Gastroesophageal sphincter (tissue), 3 donors: ENCODE results near the gene PCSK5.

Experiments used
- CTCF ChIP-seq, 4 experiments: fragments of 200-600 bp in 2 of 4; fragments of 450-650 bp in 2 of 4; sonication (generic) in 1 of 4; IDR thresholded peaks; one replicate each; pipeline ENCODE4 v1.5.1; 2017 to 2019; ENCODE audit warnings: antibody characterized with exemption in 4 of 4, mild to moderate bottlenecking in 2 of 4, moderate library complexity in 2 of 4
- POLR2AphosphoS5 ChIP-seq: sonication (generic); formaldehyde crosslinking; IDR thresholded peaks from one replicate; pipeline ENCODE4 v1.6.1; 2017; ENCODE audit warnings: antibody characterized with exemption

- TF ChIP-seq CTCF (IDR thresholded peaks at IDR 0.05): no peak
- no peak for TF ChIP-seq POLR2AphosphoS5
These were observed 1.9 kb downstream of the PCSK5 start for GRCh38 chr9:75892216-75892911.
